ENCODE results near the gene PPEF1. TPM values are rescaled to one million over a fixed set of nuclear protein-coding genes. Genes with fewer than 3 reads are reported as not detected.

The PPEF1 gene
- total and polyA plus RNA-seq, 8 donors, result 0.04 to 0.56 (median 0.19) TPM; not detected in 4

- Histone ChIP-seq H3K27me3 (no peaks in the 10 kb centered on the region), H3K4me1 (no peaks in the 10 kb centered on the region), H3K4me3 (no peak overlapping the region), H3K9me3 (no peaks in the 10 kb centered on the region), H3K36me3 (no peaks in the 10 kb centered on the region), H3K27ac (no peak overlapping the region)
- no peak for ATAC-seq
- TF ChIP-seq CTCF (IDR thresholded peaks at IDR 0.05), result no peak
- 69 to 71% methylated on average over 5 of the region's 5 CpGs for WGBS, 2 donors
- intact Hi-C loops (cut with DNase I), result no loop called here
- DNase-seq, result peak in 2 of 6 donors; percentile 23 to 42
- FAIRE-seq, result no peak
Measured at GRCh38 chrX:18701621-18702361, 5.7 kb upstream of the PPEF1 start.

- H3K27ac ChIP-seq, result no peak overlapping the region
- no peak for TF ChIP-seq CTCF (IDR thresholded peaks at IDR 0.05)
- no peak overlapping the region for H3K4me3 ChIP-seq
- no peaks in the 10 kb centered on the region for H3K27me3 ChIP-seq
- ATAC-seq (peak in 2 of 4 donors; percentile 24 to 71), FAIRE-seq (no peak), DNase-seq (no peak)
- 67% methylated on average over 12 of the region's 12 CpGs for WGBS, 2 donors
- H3K4me1 ChIP-seq, result no peaks in the 10 kb centered on the region
- no peaks in the 10 kb centered on the region for H3K9me3 ChIP-seq
- intact Hi-C loops (cut with DNase I), result no loop called here
- H3K36me3 ChIP-seq, result no peaks in the 10 kb centered on the region
Measured at GRCh38 chrX:18702362-18703195, 4.9 kb upstream of the PPEF1 start.

GRCh38 chrX:18709833-18710232 lies 2.4 kb downstream of the PPEF1 start:
- H3K36me3 ChIP-seq, result no peaks in the 10 kb centered on the region
- no peak for DNase-seq
- 88 to 99% methylated on average over 3 of the region's 3 CpGs for WGBS, 2 donors
- intact Hi-C loops (cut with DNase I), result no loop called here
- no peak overlapping the region for H3K4me3 ChIP-seq
- peak; percentile 57 for FAIRE-seq
- no peak for ATAC-seq
- no peaks in the 10 kb centered on the region for H3K4me1 ChIP-seq
- H3K9me3 ChIP-seq, result no peaks in the 10 kb centered on the region
- H3K27ac ChIP-seq, result no peak overlapping the region
- H3K27me3 ChIP-seq, result no peaks in the 10 kb centered on the region
- TF ChIP-seq CTCF (IDR thresholded peaks at IDR 0.05), result no peak

- Histone ChIP-seq H3K4me1 (no peaks in the 10 kb centered on the region), H3K27ac (no peak overlapping the region), H3K27me3 (no peaks in the 10 kb centered on the region), H3K9me3 (no peaks in the 10 kb centered on the region), H3K36me3 (no peaks in the 10 kb centered on the region), H3K4me3 (no peak overlapping the region)
- TF ChIP-seq CTCF (IDR thresholded peaks at IDR 0.05), result no peak
- 90 to 93% methylated on average over 9 of the region's 9 CpGs for WGBS, 2 donors
- DNase-seq (no peak), FAIRE-seq (no peak), ATAC-seq (no peak)
- intact Hi-C loops (cut with DNase I), result no loop called here
Measured at GRCh38 chrX:18714910-18715309, 7.5 kb downstream of the PPEF1 start.

- no peaks in the 10 kb centered on the region for H3K27me3 ChIP-seq
- intact Hi-C loops (cut with DNase I), result no loop called here
- H3K27ac ChIP-seq, result no peak overlapping the region
- no peaks in the 10 kb centered on the region for H3K9me3 ChIP-seq
- H3K4me3 ChIP-seq, result no peak overlapping the region
- no peak for TF ChIP-seq CTCF (IDR thresholded peaks at IDR 0.05)
- H3K36me3 ChIP-seq, result no peaks in the 10 kb centered on the region
- no peaks in the 10 kb centered on the region for H3K4me1 ChIP-seq
- FAIRE-seq (no peak), DNase-seq (no peak), ATAC-seq (no peak)
- WGBS, 2 donors, result 65 to 87% methylated on average over 4 of the region's 4 CpGs
Measured at GRCh38 chrX:18719852-18720251, 12.4 kb downstream of the PPEF1 start.

Data from pancreas (tissue), 10 donors.